Subcutaneous abdominal adipose tissue (tissue), 5 donors: ENCODE results near the gene SHB.

Experiments
- H3K27ac ChIP-seq: one replicate; pipeline ENCODE4 v1.7.0; 2013; ENCODE audit warnings: low read depth, mild to moderate bottlenecking, inconsistent platforms, low read length, moderate library complexity
- H3K27me3 ChIP-seq, 5 donors: one replicate each; pipeline ENCODE4 v1.7.0; 2013; ENCODE audit warnings: low read length in 5 of 5, inconsistent platforms in 1 of 5; ENCODE audit not compliant: control insufficient read depth in 5 of 5, insufficient read depth in 4 of 5
- H3K36me3 ChIP-seq, 5 donors: one replicate each; pipeline ENCODE4 v1.7.0; 2013; ENCODE audit warnings: low read length in 5 of 5; ENCODE audit not compliant: control insufficient read depth in 5 of 5, insufficient read depth in 5 of 5
- H3K4me1 ChIP-seq, 5 donors: one replicate each; pipeline ENCODE4 v1.7.0; 2013; ENCODE audit warnings: low read length in 5 of 5, mild to moderate bottlenecking in 3 of 5, moderate library complexity in 1 of 5; ENCODE audit not compliant: control insufficient read depth in 5 of 5, insufficient read depth in 5 of 5
- H3K4me3 ChIP-seq, 5 donors: one replicate each; pipeline ENCODE4 v1.7.0; 2013; ENCODE audit warnings: low read length in 5 of 5, low read depth in 1 of 5
- H3K9ac ChIP-seq, 5 donors: one replicate each; pipeline ENCODE4 v1.7.0; 2013; ENCODE audit warnings: low read length in 5 of 5, mild to moderate bottlenecking in 4 of 5, moderate library complexity in 3 of 5
- H3K9me3 ChIP-seq, 5 donors: one replicate each; pipeline ENCODE4 v1.7.0; 2013; ENCODE audit warnings: low read length in 5 of 5; ENCODE audit not compliant: control insufficient read depth in 5 of 5
- donor health status: healthy.
- donor health status: healthy.
- donor health status: healthy.
- donor health status: healthy.
- donor health status: healthy.

The SHB gene

DNA sequence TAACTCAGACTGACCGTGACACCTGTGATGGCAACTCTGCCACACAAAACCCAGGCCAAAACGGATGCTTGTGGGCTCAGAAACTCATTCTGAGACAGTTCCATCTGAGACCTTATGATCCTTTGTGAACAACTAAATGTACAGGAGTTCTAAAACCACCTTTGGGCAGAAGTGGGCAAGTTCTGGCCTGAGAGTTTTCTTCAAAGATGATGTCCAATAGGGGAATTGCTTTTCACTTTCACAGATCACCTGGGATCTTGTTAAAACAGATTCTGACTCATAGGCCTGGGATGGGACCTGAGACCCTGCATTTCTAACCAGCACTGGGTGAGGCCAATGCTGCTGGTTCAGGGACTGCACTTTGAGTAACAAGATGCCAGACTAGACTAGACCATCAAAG lies 97.3 kb downstream of the SHB start:
- Histone ChIP-seq H3K9me3 (no peaks in the 10 kb centered on the region), H3K27ac (no peak overlapping the region), H3K4me1 (peaks cover 2 to 38% (median 15%) of the 10 kb centered on the region in 5 donors), H3K27me3 (no peaks in the 10 kb centered on the region), H3K36me3 (peaks cover 0 to 17% (median 9%) of the 10 kb centered on the region in 5 donors), H3K9ac (no peak overlapping the region), H3K4me3 (no peak overlapping the region)

DNA sequence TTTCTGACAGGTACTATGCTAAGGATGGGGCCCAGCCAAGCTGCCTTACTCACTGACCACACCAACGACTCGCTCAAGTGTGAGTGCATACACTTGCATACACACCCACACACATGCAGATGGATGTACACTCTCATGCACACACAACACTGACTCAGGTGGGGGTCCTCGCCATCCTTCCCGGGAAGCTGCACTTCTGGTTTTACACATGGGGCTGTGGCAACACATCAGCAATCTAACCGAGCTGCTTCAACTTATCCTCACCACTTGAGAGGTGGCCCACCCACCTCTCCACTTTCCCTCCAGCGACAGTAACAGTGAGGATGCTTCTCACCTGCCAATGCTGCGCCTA lies 97.9 kb downstream of the SHB start:
- peaks cover 0 to 39% (median 15%) of the 10 kb centered on the region in 5 donors for H3K4me1 ChIP-seq

DNA sequence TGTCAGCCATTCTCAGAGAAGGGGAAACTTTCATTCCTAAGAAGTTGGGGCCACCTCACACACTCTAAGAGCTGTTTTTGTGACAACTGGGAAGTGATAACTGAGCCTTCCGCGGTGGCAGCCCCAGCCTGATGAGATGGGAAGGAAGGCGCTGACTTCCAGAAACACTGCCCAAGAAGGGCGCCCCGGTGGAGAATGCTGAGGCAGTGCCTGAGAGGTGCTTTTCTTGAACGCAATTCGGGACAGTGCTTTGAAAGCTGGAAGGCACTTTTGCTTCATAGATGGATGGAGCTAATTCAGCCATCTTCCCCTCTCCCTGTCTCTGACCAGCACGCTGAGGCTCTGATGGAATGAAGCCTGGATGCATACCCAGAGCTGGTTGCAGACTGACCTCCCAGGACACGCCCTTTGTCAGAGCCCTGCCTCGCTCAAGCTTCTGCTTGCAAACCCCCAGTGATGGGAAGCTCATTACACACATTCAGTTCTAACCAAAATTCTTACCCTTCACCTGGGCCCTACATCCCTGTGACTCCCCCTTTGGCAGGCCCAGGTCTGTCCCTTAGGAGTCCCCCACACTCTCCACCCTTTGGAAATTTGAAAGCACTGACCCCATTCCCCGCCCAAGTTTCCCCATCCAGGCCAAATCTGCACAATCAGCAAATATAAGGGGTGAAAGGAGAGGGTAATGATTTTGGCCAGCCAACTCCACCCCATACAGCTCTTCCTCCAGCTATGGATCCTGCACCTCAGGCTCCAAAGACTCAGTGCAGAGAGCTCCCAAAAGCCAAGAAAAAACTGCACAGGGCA lies 98.5 kb downstream of the SHB start:
- Histone ChIP-seq H3K27ac (no peak overlapping the region), H3K9me3 (no peaks in the 10 kb centered on the region), H3K36me3 (peaks cover 0 to 17% (median 9%) of the 10 kb centered on the region in 5 donors), H3K4me3 (no peak overlapping the region), H3K27me3 (no peaks in the 10 kb centered on the region), H3K4me1 (peaks cover 0 to 39% (median 15%) of the 10 kb centered on the region in 5 donors), H3K9ac (no peak overlapping the region)

More for the DNA sequence above, 97.9 kb downstream of the SHB start:
- H3K27me3 ChIP-seq, result no peaks in the 10 kb centered on the region
- H3K9ac ChIP-seq, result no peak overlapping the region
- H3K36me3 ChIP-seq, result peaks cover 0 to 17% (median 9%) of the 10 kb centered on the region in 5 donors
- H3K9me3 ChIP-seq, result no peaks in the 10 kb centered on the region
- H3K27ac ChIP-seq, result no peak overlapping the region
- no peak overlapping the region for H3K4me3 ChIP-seq

DNA sequence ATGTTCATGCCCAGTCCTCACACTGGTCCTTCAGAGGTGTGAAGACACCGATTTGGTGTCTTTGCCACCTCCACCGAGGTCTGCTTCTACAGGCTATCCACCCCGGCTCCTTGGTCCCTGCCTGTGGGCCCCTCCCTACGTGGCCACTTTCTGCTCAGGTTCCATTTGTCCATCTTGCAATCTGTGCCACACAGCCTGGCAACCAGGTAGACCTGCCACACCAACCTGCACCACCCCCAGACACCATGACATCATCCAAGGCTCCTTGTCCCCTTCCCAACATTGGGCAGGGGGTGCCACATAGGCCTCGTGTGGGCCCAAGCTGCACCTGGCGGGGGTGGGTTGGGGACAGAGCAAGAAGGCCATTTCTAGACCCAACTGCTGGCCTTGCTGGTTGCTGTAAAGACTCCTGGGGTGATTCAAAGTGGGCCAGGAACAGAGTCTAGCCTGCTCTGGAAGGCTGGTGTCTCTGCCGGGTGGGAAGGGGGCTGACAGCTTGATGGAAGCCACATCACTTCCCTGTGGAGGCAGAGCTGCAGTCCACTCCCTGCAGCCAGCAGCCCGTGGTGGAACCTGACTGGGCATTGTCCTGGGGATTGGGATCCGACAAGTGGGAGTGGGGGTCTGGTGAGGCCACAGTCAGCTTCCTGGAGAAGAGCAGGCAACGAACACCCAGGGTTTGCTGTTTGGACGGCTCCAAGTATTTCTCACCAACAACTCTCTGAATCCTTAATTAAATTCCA lies 99.3 kb downstream of the SHB start:
- Histone ChIP-seq H3K27me3 (no peaks in the 10 kb centered on the region), H3K4me3 (no peak overlapping the region), H3K27ac (no peak overlapping the region), H3K36me3 (peaks cover 0 to 17% (median 9%) of the 10 kb centered on the region in 5 donors), H3K4me1 (peaks cover 0 to 44% (median 15%) of the 10 kb centered on the region in 5 donors), H3K9me3 (no peaks in the 10 kb centered on the region), H3K9ac (no peak overlapping the region)

DNA sequence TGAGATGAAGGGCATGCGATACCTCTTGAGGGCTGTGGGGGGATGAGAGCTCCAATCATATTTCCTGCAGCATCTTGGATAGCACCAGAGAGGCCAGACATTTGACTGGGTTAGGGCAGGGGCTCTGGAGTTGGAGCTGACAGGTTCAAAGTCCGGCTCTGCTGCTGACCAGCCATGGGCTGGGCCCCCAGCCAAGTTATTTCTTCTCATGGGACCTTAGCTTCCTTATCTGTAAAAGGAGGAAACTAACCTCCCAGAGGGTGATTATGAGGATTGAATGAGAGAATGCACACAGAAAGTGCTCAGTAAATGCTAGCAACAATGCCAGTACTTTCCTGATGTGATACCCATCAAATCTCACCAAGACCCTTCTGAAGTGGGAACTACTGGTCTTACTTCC lies 99.9 kb downstream of the SHB start:
- peaks cover 0 to 45% (median 15%) of the 10 kb centered on the region in 5 donors for H3K4me1 ChIP-seq
- no peaks in the 10 kb centered on the region for H3K9me3 ChIP-seq
- H3K36me3 ChIP-seq, result peaks cover 0 to 13% (median 8%) of the 10 kb centered on the region in 5 donors
- no peak overlapping the region for H3K27ac ChIP-seq
- no peak overlapping the region for H3K4me3 ChIP-seq
- H3K9ac ChIP-seq, result no peak overlapping the region
- H3K27me3 ChIP-seq, result no peaks in the 10 kb centered on the region

DNA sequence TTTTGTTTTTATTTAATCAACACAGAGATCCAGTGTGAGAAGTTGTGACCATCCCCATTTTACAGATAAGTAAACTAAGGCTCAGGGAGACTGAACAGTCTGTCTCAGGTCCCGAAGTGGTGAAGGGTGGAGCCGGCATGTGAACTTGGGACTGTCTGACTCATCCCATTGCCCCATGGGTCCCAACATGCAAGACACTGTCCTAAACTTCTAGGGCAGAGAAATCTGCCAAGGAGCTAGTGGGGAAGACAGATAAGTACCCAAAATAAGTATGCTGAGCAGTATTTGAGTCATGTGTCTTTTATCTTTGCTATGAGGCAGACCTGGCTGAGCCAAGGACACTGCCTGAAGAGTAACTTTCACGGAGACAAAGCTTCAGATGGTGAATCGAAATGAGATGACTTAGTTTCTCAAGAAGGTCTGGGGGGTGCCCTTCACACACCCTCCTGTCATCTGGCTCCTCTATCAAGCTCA lies 100.8 kb downstream of the SHB start:
- Histone ChIP-seq H3K36me3 (peaks cover 0 to 9% (median 5%) of the 10 kb centered on the region in 5 donors), H3K27ac (no peak overlapping the region), H3K9ac (no peak overlapping the region), H3K27me3 (no peaks in the 10 kb centered on the region), H3K4me3 (no peak overlapping the region), H3K4me1 (peaks cover 0 to 45% (median 15%) of the 10 kb centered on the region in 5 donors), H3K9me3 (no peaks in the 10 kb centered on the region)

DNA sequence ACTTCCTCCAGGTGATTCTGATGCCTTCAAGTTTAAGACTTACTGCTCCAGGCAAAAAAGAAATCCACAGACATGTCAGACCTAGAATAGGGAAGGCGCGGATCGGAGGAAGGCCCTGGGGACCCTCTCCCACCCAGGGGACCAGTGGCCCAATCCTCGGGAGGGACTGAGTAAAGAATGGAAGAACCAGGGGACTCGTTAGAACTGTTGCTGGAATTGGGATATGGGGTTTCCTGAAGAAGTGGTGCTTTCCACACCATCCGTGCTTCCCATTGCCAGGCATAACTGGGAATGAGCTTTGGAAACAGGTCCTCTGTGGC lies 101.3 kb downstream of the SHB start:
- no peaks in the 10 kb centered on the region for H3K9me3 ChIP-seq
- H3K36me3 ChIP-seq, result peaks cover 0 to 10% (median 8%) of the 10 kb centered on the region in 5 donors
- H3K27me3 ChIP-seq, result no peaks in the 10 kb centered on the region
- H3K27ac ChIP-seq, result no peak overlapping the region
- H3K4me3 ChIP-seq, result no peak overlapping the region
- H3K4me1 ChIP-seq, result peaks cover 0 to 45% (median 15%) of the 10 kb centered on the region in 5 donors
- no peak overlapping the region for H3K9ac ChIP-seq

DNA sequence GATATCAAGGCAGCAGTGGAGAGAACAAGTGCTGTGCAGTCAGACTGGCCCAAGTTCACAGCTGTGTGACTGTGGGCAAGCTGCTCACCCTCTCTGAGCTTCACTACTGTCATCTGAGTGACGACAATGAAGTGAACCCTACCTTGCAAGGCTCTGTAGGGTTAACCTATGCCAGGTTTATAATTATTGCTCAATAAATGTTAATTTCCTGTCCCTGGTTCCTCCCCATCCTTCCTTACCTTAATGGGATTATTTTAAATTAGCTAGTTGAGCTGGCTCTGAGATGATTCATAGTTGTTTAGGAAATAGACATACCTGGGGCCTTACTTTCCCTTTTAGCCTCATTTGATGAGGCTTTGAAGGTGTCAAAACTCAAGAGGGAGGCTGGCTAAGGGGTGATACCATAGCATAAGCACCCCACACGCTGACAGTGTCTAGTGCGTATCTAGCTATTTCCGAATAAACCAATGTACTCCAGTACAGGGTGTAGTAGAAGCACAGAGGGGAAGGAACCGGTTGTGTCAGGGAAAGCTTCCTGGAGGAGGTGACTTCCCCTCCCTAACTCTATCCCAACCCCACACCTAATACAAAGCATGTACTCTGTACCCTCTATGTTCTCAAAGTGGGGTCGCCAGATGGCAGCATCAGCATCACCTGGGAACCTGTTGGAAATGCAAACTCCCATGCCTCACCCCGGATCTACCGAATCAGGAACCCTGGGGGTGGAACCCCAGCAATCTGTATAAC lies 101.8 kb downstream of the SHB start:
- no peak overlapping the region for H3K9ac ChIP-seq
- H3K4me3 ChIP-seq, result no peak overlapping the region
- no peak overlapping the region for H3K27ac ChIP-seq
- no peaks in the 10 kb centered on the region for H3K9me3 ChIP-seq
- peaks cover 0 to 45% (median 15%) of the 10 kb centered on the region in 5 donors for H3K4me1 ChIP-seq
- no peaks in the 10 kb centered on the region for H3K27me3 ChIP-seq
- peaks cover 0 to 9% (median 5%) of the 10 kb centered on the region in 5 donors for H3K36me3 ChIP-seq

DNA sequence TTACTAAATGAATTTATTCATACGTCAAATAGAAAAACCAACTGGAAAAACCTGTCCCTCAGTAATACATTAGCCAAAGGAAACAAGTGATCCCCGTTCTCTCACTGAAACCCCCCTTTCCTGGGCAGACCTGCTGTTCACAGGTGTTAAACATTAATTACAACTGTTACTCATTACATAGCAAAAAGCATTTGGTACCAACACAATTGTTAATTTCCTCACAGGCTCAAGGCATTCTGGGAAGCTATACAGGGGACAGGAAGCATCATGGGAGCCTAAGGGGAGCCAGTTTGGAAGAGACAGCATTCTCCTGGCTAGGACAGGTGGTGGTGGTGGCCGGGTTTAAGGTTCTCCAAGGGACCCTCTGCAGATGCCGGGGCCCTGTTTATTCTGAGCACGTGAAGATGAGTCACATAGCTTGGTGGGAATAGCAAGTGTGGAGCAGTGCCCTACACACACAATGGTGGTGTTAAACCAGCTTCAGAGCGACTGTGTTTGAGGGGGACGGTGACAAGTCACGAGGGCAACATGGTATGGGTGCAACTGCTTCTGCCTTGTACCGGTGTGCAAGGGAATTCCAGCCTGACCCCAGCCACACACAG lies 102.5 kb downstream of the SHB start:
- no peak overlapping the region for H3K4me3 ChIP-seq
- H3K4me1 ChIP-seq, result peaks cover 0 to 45% (median 15%) of the 10 kb centered on the region in 5 donors
- no peaks in the 10 kb centered on the region for H3K9me3 ChIP-seq
- H3K27ac ChIP-seq, result no peak overlapping the region
- H3K27me3 ChIP-seq, result no peaks in the 10 kb centered on the region
- no peak overlapping the region for H3K9ac ChIP-seq
- peaks cover 0 to 6% (median 3%) of the 10 kb centered on the region in 5 donors for H3K36me3 ChIP-seq
